Ovary (tissue), 9 donors: ENCODE data around the gene HNRNPLL. TPM values are rescaled to one million over a fixed set of nuclear protein-coding genes. Genes with fewer than 3 reads are reported as not detected.

Experiments used
- DNase-seq, 5 donors: peaks; one replicate each; pipeline ENCODE4 v3.0.0-alpha.2; 2019 to 2020
- H3K27ac ChIP-seq, 2 donors: fragments of 200-600 bp; one replicate each; pipeline versions ENCODE4 v1.5.1 to v1.8.0; 2019 to 2022
- H3K27me3 ChIP-seq: fragments of 200-600 bp; one replicate; pipeline ENCODE4 v1.8.0; 2022
- H3K36me3 ChIP-seq: fragments of 200-600 bp; sonication (generic); one replicate; pipeline ENCODE4 v1.5.1; 2019
- H3K4me1 ChIP-seq: one replicate; pipeline ENCODE4 v1.8.1; 2013; ENCODE audit warnings: mild to moderate bottlenecking, moderate library complexity; ENCODE audit not compliant: insufficient read depth
- H3K4me3 ChIP-seq: fragments of 200-600 bp; sonication (generic); one replicate; pipeline ENCODE4 v1.5.1; 2017
- H3K9me3 ChIP-seq, 2 donors: fragments of 200-600 bp in 1 of 2; sonication (generic) in 1 of 2; one replicate each; pipeline versions ENCODE4 v1.5.1 to v1.8.1; 2013 to 2019; ENCODE audit warnings: mild to moderate bottlenecking in 1 of 2, moderate library complexity in 1 of 2
- CTCF ChIP-seq, 3 donors: fragments of 450-650 bp in 2 of 3; fragments of 200-600 bp in 1 of 3; IDR thresholded peaks; one replicate each; pipeline versions ENCODE4 v1.5.1 to v1.8.0; 2016 to 2022; ENCODE audit warnings: antibody characterized with exemption in 3 of 3, mild to moderate bottlenecking in 1 of 3
- EP300 ChIP-seq: sonication (generic); formaldehyde crosslinking; IDR thresholded peaks from one replicate; pipeline ENCODE4 v1.6.1; 2017; ENCODE audit warnings: antibody characterized with exemption
- POLR2A ChIP-seq: fragments of 450-650 bp; IDR thresholded peaks from one replicate; pipeline ENCODE4 v1.6.1; 2017; ENCODE audit warnings: antibody characterized with exemption, mild to moderate bottlenecking, moderate library complexity
- WGBS, 3 donors: extraction: QIAGEN DNeasy Blood & Tissue Kit in 1 of 3; methylation state at CpG; one replicate each; pipeline versions ENCODE4 v1.1.5 to v1.1.7; 2013 to 2017; 5-methylcytosine and 5-hydroxymethylcytosine counted together
- intact Hi-C, 4 donors: fragments of 100-400 bp; cut with DNase I; formaldehyde crosslinking; loops; one replicate each; pipeline versions ENCODE4 v1.11.0 to v1.15.1; 2022 to 2023
- polyA plus RNA-seq, 2 donors: library from polyadenylated mRNA; stranded (reverse); fragments of 200-250 nt in 1 of 2; fragments of 350-450 nt in 1 of 2; fragmentation: Illumina TruSeq in 1 of 2; extraction: RNeasy Lipid Tissue Mini Kit (QIAGEN cat#74804) in 1 of 2; gene quantifications; one replicate each; pipeline ENCODE4 v1.2.3, GENCODE V29; 2013 to 2014
- total RNA-seq, 7 donors: library from RNA; depleted of rRNA in 2 of 7; stranded (reverse); fragments of >200 nt in 2 of 7; fragmentation: NEBNext Ultra II Directional in 3 of 7; extraction: Animal tissue kit (Norgen Biotek cat#: 25700) in 3 of 7; gene quantifications; one replicate each; pipeline versions ENCODE4 v1.1.0 to v1.2.4, GENCODE V29; 2016 to 2023
- donor health status: DM: no; HTN: no; CAD: no; lungs with moderate emphysema.
- donor health status: DM: no; HTN: no; CAD: no.
- donor health status: Bipolar disorder and iron deficiency.
- donor health status: DM: yes; HTN: yes; CAD: no.
- donor health status: DM: no; HTN: no; CAD: no.
- donor health status: DM: yes; HTN: yes; CAD: no.

Gene HNRNPLL
- total and polyA plus RNA-seq, 9 donors = 19.1 to 59.2 (median 47.1) TPM

GRCh38 chr2:38586931-38587330, 15.8 kb downstream of the HNRNPLL start:
- 67 to 80% (median 79%) methylated on average over 3 of the region's 3 CpGs for WGBS, 3 donors
- Histone ChIP-seq H3K36me3 (no peaks in the 10 kb centered on the region), H3K4me3 (no peak overlapping the region), H3K9me3 (no peaks in the 10 kb centered on the region), H3K4me1 (peaks cover 11% of the 10 kb centered on the region), H3K27me3 (no peaks in the 10 kb centered on the region), H3K27ac (no peak overlapping the region)
- DNase-seq = no peak
- intact Hi-C loops = loop anchor here in 1 of 4 donors (10.0 kb wide), 1 partner anchor 138 kb away; no protein-coding TSS in a partner anchor
- TF ChIP-seq CTCF (IDR thresholded peaks at IDR 0.05) = no peak
- no peak for TF ChIP-seq EP300
- no peak for TF ChIP-seq POLR2A

GRCh38 chr2:38584881-38585280, 17.8 kb downstream of the HNRNPLL start:
- no peaks in the 10 kb centered on the region for H3K36me3 ChIP-seq
- H3K27me3 ChIP-seq = no peaks in the 10 kb centered on the region
- H3K4me3 ChIP-seq = no peak overlapping the region
- no peak for DNase-seq
- no peaks in the 10 kb centered on the region for H3K9me3 ChIP-seq
- intact Hi-C loops = loop anchor here in 2 of 4 donors (5.0 to 10.0 kb wide), 2 partner anchors 140 to 152 kb away; no protein-coding TSS in a partner anchor
- TF ChIP-seq EP300 (no peak), POLR2A (no peak), CTCF (IDR thresholded peaks at IDR 0.05) (no peak)
- WGBS, 3 donors = 81 to 94% (median 91%) methylated on average over 1 of the region's 1 CpG
- no peak overlapping the region for H3K27ac ChIP-seq
- H3K4me1 ChIP-seq = peaks cover 7% of the 10 kb centered on the region

- Histone ChIP-seq H3K36me3 (no peaks in the 10 kb centered on the region), H3K4me1 (peaks cover 7% of the 10 kb centered on the region), H3K27ac (peak overlapping the region in 1 of 2 donors; percentile 20), H3K9me3 (no peaks in the 10 kb centered on the region), H3K27me3 (no peaks in the 10 kb centered on the region), H3K4me3 (no peak overlapping the region)
- DNase-seq = no peak
- TF ChIP-seq POLR2A (no peak), EP300 (no peak), CTCF (IDR thresholded peaks at IDR 0.05) (no peak)
- intact Hi-C loops = loop anchor here in 2 of 4 donors (5.0 to 10.0 kb wide), 2 partner anchors 141 to 153 kb away; no protein-coding TSS in a partner anchor
- WGBS, 3 donors = 84 to 93% (median 91%) methylated on average over 5 of the region's 5 CpGs
Observed at GRCh38 chr2:38583994-38584393, 18.7 kb downstream of the HNRNPLL start.

- WGBS, 3 donors = 15 to 36% (median 20%) methylated on average over 3 of the region's 3 CpGs
- TF ChIP-seq POLR2A (no peak), EP300 (no peak), CTCF (IDR thresholded peaks at IDR 0.05) (no peak)
- peak overlapping the region in 1 of 2 donors; percentile 20 for H3K27ac ChIP-seq
- no peak for DNase-seq
- no peaks in the 10 kb centered on the region for H3K36me3 ChIP-seq
- peaks cover 7% of the 10 kb centered on the region for H3K4me1 ChIP-seq
- no peaks in the 10 kb centered on the region for H3K27me3 ChIP-seq
- H3K9me3 ChIP-seq = no peaks in the 10 kb centered on the region
- intact Hi-C loops = loop anchor here in 2 of 4 donors (5.0 to 10.0 kb wide), 2 partner anchors 141 to 154 kb away; no protein-coding TSS in a partner anchor
- no peak overlapping the region for H3K4me3 ChIP-seq
Observed at GRCh38 chr2:38583524-38583923, 19.2 kb downstream of the HNRNPLL start.
